ENCODE results near the gene RESF1. TPM values are rescaled to one million over a fixed set of nuclear protein-coding genes. Genes with fewer than 3 reads are reported as not detected.

RESF1 gene
- polyA plus RNA-seq, 3 donors, result 26.8 to 82.9 (median 32.7) TPM

DNA sequence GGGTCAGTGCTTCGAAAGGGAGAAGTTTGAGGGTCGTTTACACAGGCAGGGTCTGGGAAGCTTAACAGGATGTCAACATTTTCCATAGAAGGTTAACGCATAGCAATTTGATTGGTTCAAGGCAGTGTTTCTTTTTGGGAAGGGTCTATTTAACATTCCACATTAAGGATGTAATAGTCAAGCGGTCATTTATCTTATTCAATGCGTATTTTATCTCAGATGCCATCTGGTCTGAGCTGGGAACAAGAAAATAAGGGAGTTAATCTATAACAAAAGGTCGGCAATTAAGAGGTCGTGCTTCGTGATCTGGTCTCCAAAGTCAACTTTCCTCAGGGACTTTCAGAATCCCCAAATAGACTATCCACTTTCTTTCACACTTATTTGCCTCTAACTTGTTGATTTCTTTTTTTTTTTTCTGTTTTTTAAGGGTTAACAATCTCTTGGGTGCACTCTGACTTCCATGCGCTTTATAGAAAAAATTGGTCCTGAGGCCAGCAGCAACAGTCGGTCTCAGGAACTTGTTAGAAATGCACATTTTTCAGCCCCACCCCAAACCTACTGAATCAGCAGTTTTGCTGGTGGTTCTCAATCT, 550 bp upstream of the RESF1 start:
- Mint-ChIP-seq H3K9me3 (peaks cover 23 to 30% (median 27%) of the 10 kb centered on the region in 7 donors), H3K4me1 (peaks cover 54% of the 10 kb centered on the region)
- peaks cover 27 to 54% of the 10 kb centered on the region in 2 donors for H3K4me1 ChIP-seq (ENCODE audit: control insufficient read depth in 1 of 2, insufficient read depth in 2 of 2, low read length in 2 of 2)

DNA sequence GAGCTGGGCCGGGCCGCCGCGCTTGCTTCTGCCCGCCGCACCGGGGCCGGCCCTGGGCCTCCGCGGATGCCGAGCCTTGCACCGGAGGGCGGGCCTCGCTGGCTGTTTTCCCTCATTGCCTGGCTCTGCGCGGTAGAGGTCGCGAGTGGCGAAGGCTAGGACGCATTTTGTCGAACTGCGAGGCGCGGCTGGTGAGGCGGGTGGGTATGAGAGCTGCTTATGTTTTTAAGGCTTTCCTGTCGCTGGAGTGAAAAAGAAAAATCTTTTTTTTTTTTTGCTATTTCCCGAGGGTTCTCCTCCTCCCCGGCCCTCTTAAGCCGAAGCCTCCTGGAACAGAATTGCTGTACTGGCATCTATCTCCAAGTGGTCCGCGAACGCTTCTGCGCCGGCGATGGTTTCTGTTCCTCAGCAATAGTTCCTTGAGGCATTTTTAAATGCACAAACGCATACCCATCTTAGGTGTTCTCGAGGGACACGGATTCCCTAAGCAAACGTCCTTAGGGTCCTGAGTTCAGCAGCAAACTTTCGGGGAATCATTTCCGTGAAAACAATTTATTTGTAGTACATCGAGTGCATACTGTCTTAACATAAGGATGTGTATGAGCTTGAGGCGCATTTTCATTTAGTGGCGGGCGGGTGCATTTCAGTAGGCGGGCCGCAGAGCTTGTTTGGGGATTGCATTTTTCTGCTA, 631 bp downstream of the RESF1 start:
- TF ChIP-seq, protein P1, sequence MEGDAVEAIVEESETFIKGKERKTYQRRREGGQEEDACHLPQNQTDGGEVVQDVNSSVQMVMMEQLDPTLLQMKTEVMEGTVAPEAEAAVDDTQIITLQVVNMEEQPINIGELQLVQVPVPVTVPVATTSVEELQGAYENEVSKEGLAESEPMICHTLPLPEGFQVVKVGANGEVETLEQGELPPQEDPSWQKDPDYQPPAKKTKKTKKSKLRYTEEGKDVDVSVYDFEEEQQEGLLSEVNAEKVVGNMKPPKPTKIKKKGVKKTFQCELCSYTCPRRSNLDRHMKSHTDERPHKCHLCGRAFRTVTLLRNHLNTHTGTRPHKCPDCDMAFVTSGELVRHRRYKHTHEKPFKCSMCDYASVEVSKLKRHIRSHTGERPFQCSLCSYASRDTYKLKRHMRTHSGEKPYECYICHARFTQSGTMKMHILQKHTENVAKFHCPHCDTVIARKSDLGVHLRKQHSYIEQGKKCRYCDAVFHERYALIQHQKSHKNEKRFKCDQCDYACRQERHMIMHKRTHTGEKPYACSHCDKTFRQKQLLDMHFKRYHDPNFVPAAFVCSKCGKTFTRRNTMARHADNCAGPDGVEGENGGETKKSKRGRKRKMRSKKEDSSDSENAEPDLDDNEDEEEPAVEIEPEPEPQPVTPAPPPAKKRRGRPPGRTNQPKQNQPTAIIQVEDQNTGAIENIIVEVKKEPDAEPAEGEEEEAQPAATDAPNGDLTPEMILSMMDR (IDR thresholded peaks at IDR 0.05), result no peak
- H3K79me2 ChIP-seq (ENCODE audit: insufficient read depth, low read length), result peaks cover 63% of the 10 kb centered on the region
- peak; percentile 34 to 41 (median 37) for DNase-seq
- H3K4me1 Mint-ChIP-seq, result peaks cover 66% of the 10 kb centered on the region
- peak overlapping the region; percentile 84 for H2AFZ ChIP-seq (ENCODE audit: insufficient read depth, low read depth, low read length, poor library complexity, severe bottlenecking)
- WGBS (ENCODE audit: insufficient coverage), result under 1% methylated on average over 35 of the region's 47 CpGs
- peaks cover 30 to 57% of the 10 kb centered on the region in 2 donors for H3K4me1 ChIP-seq (ENCODE audit: control insufficient read depth in 1 of 2, insufficient read depth in 2 of 2, low read length in 2 of 2)
- intact Hi-C loops (cut with micrococcal nuclease), result loop anchor here (5.0 to 10.0 kb wide), 4 partner anchors 48 to 285 kb away; no protein-coding TSS in a partner anchor
- peak overlapping the region; percentile 88 to 92 for H3K27ac ChIP-seq (ENCODE audit: low read depth in 1 of 2, low read length in 2 of 2)
- peak overlapping the region; percentile 88 to 98 (median 95) for H3K27ac Mint-ChIP-seq
- H3K27me3 Mint-ChIP-seq (ENCODE audit: low read depth in 3 of 3), result peaks cover 0 to under 1% (median 0%) of the 10 kb centered on the region in 3 donors
- H3K4me3 ChIP-seq (replicated peaks in 1 of 3; ENCODE audit: low read depth in 2 of 3, low read length in 3 of 3), result peak overlapping the region; percentile 77 to 84 (median 83)
- peaks cover 47% of the 10 kb centered on the region for H4K20me1 ChIP-seq (ENCODE audit: insufficient read depth, low read length)
- H3K9me3 ChIP-seq (replicated peaks in 1 of 2; ENCODE audit: control insufficient read depth in 1 of 2, insufficient read depth in 1 of 2, low read length in 2 of 2), result peaks cover 4 to 18% of the 10 kb centered on the region in 2 donors
- H3K9ac ChIP-seq (ENCODE audit: insufficient read depth, low read length, poor library complexity, severe bottlenecking), result peak overlapping the region; percentile 82
- peaks cover 49 to 55% of the 10 kb centered on the region in 2 donors for H3K36me3 Mint-ChIP-seq
- peaks cover 27 to 37% (median 30%) of the 10 kb centered on the region in 7 donors for H3K9me3 Mint-ChIP-seq
- peak overlapping the region; percentile 97 for H3K4me3 Mint-ChIP-seq
- peaks cover 26 to 39% of the 10 kb centered on the region in 2 donors for H3K36me3 ChIP-seq (replicated peaks in 1 of 2; ENCODE audit: control insufficient read depth in 1 of 2, insufficient read depth in 2 of 2, low read length in 2 of 2)
- H3K4me2 ChIP-seq (replicated peaks; ENCODE audit: extremely low read depth, low read length, poor library complexity, severe bottlenecking), result peak overlapping the region; percentile 78
- H3K27me3 ChIP-seq (ENCODE audit: control insufficient read depth in 2 of 2, insufficient read depth in 2 of 2, low read length in 2 of 2), result no peaks in the 10 kb centered on the region

More for the DNA sequence above, 550 bp upstream of the RESF1 start:
- Histone ChIP-seq H4K20me1 (ENCODE audit: insufficient read depth, low read length) (peaks cover 35% of the 10 kb centered on the region), H3K9me3 (replicated peaks in 1 of 2; ENCODE audit: control insufficient read depth in 1 of 2, insufficient read depth in 1 of 2, low read length in 2 of 2) (peaks cover 4 to 18% of the 10 kb centered on the region in 2 donors), H3K4me3 (replicated peaks in 1 of 3; ENCODE audit: low read depth in 2 of 3, low read length in 3 of 3) (peak overlapping the region; percentile 77 to 84 (median 83)), H2AFZ (ENCODE audit: insufficient read depth, low read depth, low read length, poor library complexity, severe bottlenecking) (peak overlapping the region; percentile 84), H3K4me2 (replicated peaks; ENCODE audit: extremely low read depth, low read length, poor library complexity, severe bottlenecking) (peak overlapping the region; percentile 78), H3K9ac (ENCODE audit: insufficient read depth, low read length, poor library complexity, severe bottlenecking) (peak overlapping the region; percentile 82), H3K27ac (ENCODE audit: low read depth in 1 of 2, low read length in 2 of 2) (peak overlapping the region; percentile 88 to 92), H3K36me3 (replicated peaks in 1 of 2; ENCODE audit: control insufficient read depth in 1 of 2, insufficient read depth in 2 of 2, low read length in 2 of 2) (peaks cover 19 to 27% of the 10 kb centered on the region in 2 donors), H3K79me2 (ENCODE audit: insufficient read depth, low read length) (peaks cover 51% of the 10 kb centered on the region), H3K27me3 (ENCODE audit: control insufficient read depth in 2 of 2, insufficient read depth in 2 of 2, low read length in 2 of 2) (no peaks in the 10 kb centered on the region)
- intact Hi-C loops (cut with micrococcal nuclease), result loop anchor here in 1 of 2 donors (5.0 kb wide), 1 partner anchor 46 kb away; no protein-coding TSS in a partner anchor
- 11% methylated on average over 3 of the region's 10 CpGs for WGBS (ENCODE audit: insufficient coverage)
- TF ChIP-seq, protein P1 (IDR thresholded peaks at IDR 0.05), result no peak
- Mint-ChIP-seq H3K36me3 (peaks cover 37 to 45% of the 10 kb centered on the region in 2 donors), H3K27ac (peak overlapping the region; percentile 90 to 98 (median 95)), H3K27me3 (ENCODE audit: low read depth in 3 of 3) (peaks cover 0 to 3% (median 0%) of the 10 kb centered on the region in 3 donors), H3K4me3 (peak overlapping the region; percentile 84 to 99)
- DNase-seq, result no peak
